DOHH2 (cell line): ENCODE data around the gene CYP2W1.

Experiments
- EZH2phosphoT487 ChIP-seq: fragments of 200-600 bp; sonication (generic); IDR thresholded peaks from 2 replicates; pipeline ENCODE4 v1.6.1; 2017; ENCODE audit warnings: borderline replicate concordance, mild to moderate bottlenecking, antibody characterized with exemption, low read length, moderate library complexity, mixed read lengths
- TF ChIP-seq, protein P1 (sequence below): fragments of 200-600 bp; sonication (generic); IDR thresholded peaks from one replicate; pipeline ENCODE4 v1.5.1; 2014; ENCODE audit warnings: antibody characterized with exemption, mild to moderate bottlenecking, low read depth, low read length; ENCODE audit not compliant: poor library complexity, severe bottlenecking

DNA sequence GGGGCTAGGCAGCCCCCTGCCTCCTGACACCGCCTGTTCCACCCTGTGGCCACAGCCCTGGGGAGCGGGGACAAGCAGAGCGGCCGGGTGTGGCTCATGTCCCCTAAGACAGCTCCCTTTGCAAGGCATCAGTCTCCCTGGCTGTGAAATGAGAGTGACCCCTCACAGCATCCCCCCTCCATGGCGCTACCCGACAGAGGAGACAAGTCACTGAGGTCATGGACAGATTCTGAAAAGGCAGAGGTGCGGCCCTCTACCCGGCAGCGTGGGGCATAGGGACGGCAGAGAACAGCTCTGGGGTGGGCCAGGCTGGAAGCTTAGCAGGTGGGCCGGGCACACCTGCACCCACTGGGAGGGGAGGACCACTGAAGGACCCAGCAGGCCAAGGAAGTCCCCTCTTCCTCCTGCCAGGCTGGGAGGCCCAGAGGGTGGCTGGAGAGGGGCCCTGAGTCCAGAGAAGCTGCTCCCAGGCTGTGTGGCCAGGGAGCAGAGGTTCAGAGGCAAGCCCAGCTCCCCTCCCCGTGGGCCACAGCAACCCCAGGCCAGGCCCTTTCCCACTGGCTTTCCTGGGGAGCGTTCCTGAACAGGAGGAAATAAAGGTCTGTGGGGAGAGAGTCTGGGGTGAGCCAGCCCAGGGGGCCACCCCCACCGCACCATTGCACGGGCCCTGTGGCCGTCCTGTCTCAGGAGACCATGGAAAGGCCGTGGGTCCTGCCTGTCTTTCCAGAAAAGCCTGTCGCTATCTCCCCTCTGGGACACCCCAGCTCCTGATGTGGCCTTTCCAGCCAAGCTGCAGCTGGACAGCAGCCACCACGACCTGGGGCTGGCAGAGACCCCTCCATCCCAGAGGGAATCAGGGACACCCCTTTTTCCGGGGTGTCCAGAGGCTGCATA, 30.2 kb upstream of the CYP2W1 start:
- TF ChIP-seq EZH2phosphoT487, result no peak
- TF ChIP-seq, protein P1, sequence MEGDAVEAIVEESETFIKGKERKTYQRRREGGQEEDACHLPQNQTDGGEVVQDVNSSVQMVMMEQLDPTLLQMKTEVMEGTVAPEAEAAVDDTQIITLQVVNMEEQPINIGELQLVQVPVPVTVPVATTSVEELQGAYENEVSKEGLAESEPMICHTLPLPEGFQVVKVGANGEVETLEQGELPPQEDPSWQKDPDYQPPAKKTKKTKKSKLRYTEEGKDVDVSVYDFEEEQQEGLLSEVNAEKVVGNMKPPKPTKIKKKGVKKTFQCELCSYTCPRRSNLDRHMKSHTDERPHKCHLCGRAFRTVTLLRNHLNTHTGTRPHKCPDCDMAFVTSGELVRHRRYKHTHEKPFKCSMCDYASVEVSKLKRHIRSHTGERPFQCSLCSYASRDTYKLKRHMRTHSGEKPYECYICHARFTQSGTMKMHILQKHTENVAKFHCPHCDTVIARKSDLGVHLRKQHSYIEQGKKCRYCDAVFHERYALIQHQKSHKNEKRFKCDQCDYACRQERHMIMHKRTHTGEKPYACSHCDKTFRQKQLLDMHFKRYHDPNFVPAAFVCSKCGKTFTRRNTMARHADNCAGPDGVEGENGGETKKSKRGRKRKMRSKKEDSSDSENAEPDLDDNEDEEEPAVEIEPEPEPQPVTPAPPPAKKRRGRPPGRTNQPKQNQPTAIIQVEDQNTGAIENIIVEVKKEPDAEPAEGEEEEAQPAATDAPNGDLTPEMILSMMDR, result no peak
